GM19043 (cell line): Measurements from ENCODE around the gene CLINT1.

Source experiments
- ATAC-seq: cut with Tn5 transposase; IDR thresholded peaks from one replicate; pipeline ENCODE4 v1.9.1; 2021; ENCODE audit warnings: low read depth; ENCODE audit not compliant: unreplicated experiment

CLINT1 gene

DNA sequence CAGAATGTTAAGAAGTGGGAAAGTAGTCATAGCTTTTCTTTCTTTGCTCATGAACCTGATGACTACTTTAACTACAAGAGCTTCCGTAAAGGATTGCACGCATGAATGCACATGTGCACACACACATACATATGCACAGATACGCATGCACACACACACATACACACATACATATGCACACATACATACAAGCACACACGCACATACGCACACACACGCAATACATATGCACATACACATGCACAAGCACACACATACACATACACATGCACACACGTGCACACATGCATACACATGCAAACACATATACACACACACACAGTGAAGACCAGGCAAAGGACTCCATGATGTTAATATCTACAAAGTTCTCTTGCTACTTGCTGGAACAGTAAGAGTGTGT, 92.5 kb downstream of the CLINT1 start:
- ATAC-seq, result no peak

- ATAC-seq, result no peak
These were observed 94.4 kb downstream of the CLINT1 start for GRCh38 chr5:157764531-157764930.

GRCh38 chr5:157761690-157762621, 97.0 kb downstream of the CLINT1 start:
- ATAC-seq, result peak; percentile 84

DNA sequence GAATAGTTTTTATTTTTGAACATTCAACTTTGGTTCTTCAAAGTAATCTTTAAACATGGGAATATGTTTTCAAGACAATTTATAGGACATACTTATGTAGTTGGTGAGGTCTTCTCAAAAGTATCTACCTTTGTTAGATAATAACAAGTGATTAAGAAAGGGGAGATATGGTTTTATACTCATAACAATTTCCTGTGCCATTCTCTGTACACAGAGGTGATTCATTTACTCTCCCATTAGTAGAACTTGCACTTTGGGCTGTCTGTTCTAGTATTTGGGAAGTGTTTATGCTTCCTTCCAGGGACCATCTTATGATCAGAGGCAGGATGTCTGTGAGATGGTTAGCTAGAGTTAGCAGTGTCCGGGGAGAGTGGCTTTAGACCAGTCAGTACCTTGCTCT, 100.2 kb downstream of the CLINT1 start:
- no peak for ATAC-seq

- ATAC-seq, result no peak
These were observed 102.8 kb downstream of the CLINT1 start for GRCh38 chr5:157756122-157756521.

DNA sequence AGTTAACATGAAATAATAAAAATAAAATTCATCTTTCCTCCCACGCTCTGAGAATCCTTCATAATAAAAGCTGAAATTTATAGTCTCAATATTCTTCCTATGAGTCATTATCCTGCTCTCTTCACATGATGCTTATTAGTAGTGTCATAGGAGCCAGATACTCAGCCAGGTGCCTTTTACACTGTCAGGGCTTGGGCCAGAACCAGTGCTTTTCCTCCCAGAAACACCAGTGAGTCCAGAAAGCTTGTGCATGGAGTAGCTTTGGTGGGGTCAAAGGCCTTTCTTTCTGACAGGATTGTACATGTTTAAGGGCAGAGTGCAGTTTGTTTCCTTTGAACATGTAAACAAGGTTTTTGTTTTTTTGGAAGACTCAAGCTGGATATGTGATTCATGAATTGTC, 108.6 kb downstream of the CLINT1 start:
- ATAC-seq, result no peak

DNA sequence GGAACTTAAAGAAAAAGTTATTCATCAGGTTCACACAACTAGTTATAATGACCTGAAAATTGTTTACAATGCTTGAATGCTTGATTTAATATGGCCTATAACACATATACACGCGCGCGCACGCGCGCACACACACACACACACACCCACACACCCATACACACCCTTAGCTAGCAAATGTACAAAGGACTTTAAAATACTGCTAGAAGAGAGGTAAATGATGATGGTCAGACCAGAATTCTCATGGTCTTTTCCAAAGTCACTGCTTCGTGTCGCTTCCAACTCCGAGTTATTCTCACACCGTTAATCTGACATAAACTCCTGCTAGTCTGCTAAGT, 109.5 kb downstream of the CLINT1 start:
- ATAC-seq, result no peak

- no peak for ATAC-seq
These were observed 110.0 kb downstream of the CLINT1 start for GRCh38 chr5:157748760-157749461.

GRCh38 chr5:157747766-157748700, 110.9 kb downstream of the CLINT1 start:
- no peak for ATAC-seq

GRCh38 chr5:157747173-157747740, 111.7 kb downstream of the CLINT1 start:
- ATAC-seq, result no peak

DNA sequence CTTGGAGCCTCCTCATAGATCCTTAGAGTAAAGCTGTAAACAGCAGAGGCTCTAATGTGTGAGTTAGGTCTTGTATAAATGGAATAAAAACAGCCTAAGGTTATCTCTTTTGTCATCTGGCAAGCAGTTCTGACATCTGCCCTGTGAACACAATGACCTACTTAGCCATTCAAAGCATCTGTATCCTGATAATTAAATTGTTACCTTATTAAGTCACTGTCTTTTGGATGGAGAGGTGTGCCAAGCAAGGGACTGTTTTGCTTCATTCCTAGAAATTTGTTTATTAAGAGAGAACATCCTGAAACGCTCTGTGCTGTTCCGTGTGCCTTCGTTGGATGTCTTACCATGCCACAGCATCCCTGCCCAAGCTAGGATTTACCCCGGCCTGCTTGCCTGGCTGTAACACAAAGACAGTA, 113.9 kb downstream of the CLINT1 start:
- ATAC-seq, result no peak

GRCh38 chr5:157744051-157745011, 114.6 kb downstream of the CLINT1 start:
- peak; percentile 20 for ATAC-seq

GRCh38 chr5:157743163-157744050, 115.5 kb downstream of the CLINT1 start, which contains the start of gene LSM11:
LSM11 (plus strand) TSS chr5:157743712; CDS start chr5:157743751, 39 bp downstream.
- peak; percentile 93 for ATAC-seq

DNA sequence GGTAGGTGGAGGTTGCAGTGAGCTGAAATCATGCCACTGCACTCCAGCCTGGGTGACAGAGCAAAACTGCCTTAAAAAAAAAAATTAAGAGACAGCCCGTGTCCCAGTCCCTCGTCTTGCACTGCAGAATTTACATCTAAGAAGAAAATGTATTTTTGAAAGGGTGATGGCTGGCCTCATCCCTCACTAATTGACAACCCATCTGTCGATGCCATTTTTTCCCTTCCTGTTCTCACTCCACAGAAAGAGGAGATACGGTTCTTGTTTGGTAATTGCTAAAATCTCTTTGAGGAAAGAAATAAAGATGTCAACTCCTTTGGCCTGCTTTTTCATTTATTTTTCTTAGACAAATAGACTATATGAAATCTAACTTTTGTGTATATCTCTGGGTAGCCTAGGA, 117.8 kb downstream of the CLINT1 start:
- no peak for ATAC-seq

DNA sequence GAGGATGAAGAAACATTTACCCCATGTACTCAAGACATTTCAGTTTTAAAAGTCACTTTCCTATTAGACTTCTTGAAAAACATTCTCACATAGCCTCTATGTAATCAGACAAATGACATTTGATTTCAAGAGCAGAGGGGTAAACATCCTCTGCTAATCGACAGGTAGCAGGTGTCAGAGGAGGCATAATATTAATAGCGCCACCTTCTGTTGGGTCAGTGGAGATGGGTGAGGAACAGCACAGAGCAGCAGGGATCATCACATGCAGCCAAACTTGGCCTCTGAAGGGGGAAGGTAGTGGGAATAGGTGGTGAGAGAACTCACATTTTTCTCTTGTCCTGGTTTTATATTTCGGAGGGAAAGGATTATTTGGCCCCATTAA, 118.7 kb downstream of the CLINT1 start:
- no peak for ATAC-seq

GRCh38 chr5:157739388-157740228, 119.3 kb downstream of the CLINT1 start:
- ATAC-seq, result no peak

DNA sequence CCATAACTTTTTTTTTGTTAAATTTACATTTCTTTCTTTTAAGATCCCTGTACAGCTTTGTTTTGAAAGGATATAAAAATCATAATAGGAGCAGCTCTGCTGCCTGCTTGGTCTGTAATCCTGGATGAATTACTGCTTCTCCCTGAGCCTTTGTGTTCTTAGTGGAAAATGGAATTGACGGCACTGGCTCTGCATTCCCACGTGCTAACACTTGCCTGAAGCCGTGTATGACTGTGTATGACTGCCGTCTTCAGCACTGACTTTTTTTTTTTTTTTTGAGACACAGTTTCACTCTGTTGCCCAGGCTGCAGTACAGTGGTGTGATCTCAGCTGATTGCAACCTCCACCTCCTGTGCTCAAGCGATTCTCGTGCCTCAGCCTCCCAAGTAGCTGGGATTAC, 123.0 kb downstream of the CLINT1 start:
- no peak for ATAC-seq
